Parathyroid adenoma (tissue), 2 donors: ENCODE results near the gene ANO6.
A peak's percentile ranks its signal among the peaks of the same experiment; 100 is the strongest.

Source experiments
- H2AFZ ChIP-seq: fragments of 300-600 bp; sonication (generic); one replicate; pipeline ENCODE4 v1.7.0; 2017; ENCODE audit warnings: antibody characterized with exemption, mild to moderate bottlenecking
- H3K27ac ChIP-seq: fragments of 300-600 bp; sonication (generic); one replicate; pipeline ENCODE4 v1.7.0; 2017
- H3K27me3 ChIP-seq: fragments of 300-600 bp; sonication (generic); one replicate; pipeline ENCODE4 v1.7.0; 2017; ENCODE audit warnings: low read length; ENCODE audit not compliant: control insufficient read depth, insufficient read depth
- H3K36me3 ChIP-seq: fragments of 300-600 bp; sonication (generic); one replicate; pipeline ENCODE4 v1.7.0; 2017; ENCODE audit warnings: low read length; ENCODE audit not compliant: control insufficient read depth, insufficient read depth
- H3K4me1 ChIP-seq: fragments of 300-600 bp; sonication (generic); one replicate; pipeline ENCODE4 v1.7.0; 2017; ENCODE audit warnings: control low read depth
- H3K4me2 ChIP-seq: fragments of 300-600 bp; sonication (generic); one replicate; pipeline ENCODE4 v1.7.0; 2017; ENCODE audit warnings: low read length
- H3K4me3 ChIP-seq: fragments of 300-600 bp; sonication (generic); one replicate; pipeline ENCODE4 v1.7.0; 2017; ENCODE audit warnings: low read depth, low read length
- H3K79me2 ChIP-seq: fragments of 300-600 bp; sonication (generic); one replicate; pipeline ENCODE4 v1.7.0; 2017; ENCODE audit warnings: control low read depth
- H3K9ac ChIP-seq: fragments of 300-600 bp; sonication (generic); one replicate; pipeline ENCODE4 v1.7.0; 2017; ENCODE audit warnings: mild to moderate bottlenecking
- H3K9me3 ChIP-seq: fragments of 300-600 bp; sonication (generic); one replicate; pipeline ENCODE4 v1.7.0; 2017; ENCODE audit warnings: low read length; ENCODE audit not compliant: control insufficient read depth
- TF ChIP-seq, protein P1 (sequence below): fragments of 300-600 bp; sonication (generic); IDR thresholded peaks from one replicate; pipeline ENCODE4 v1.7.0; 2017; ENCODE audit warnings: antibody characterized with exemption, mild to moderate bottlenecking
- donor health status: primary hyperparathyroidism.

ANO6 gene

GRCh38 chr12:45220363-45220931 is 4.6 kb downstream of the ANO6 start:
- no peak overlapping the region for H3K27ac ChIP-seq
- peak overlapping the region; percentile 33 for H3K4me3 ChIP-seq
- TF ChIP-seq, protein P1, sequence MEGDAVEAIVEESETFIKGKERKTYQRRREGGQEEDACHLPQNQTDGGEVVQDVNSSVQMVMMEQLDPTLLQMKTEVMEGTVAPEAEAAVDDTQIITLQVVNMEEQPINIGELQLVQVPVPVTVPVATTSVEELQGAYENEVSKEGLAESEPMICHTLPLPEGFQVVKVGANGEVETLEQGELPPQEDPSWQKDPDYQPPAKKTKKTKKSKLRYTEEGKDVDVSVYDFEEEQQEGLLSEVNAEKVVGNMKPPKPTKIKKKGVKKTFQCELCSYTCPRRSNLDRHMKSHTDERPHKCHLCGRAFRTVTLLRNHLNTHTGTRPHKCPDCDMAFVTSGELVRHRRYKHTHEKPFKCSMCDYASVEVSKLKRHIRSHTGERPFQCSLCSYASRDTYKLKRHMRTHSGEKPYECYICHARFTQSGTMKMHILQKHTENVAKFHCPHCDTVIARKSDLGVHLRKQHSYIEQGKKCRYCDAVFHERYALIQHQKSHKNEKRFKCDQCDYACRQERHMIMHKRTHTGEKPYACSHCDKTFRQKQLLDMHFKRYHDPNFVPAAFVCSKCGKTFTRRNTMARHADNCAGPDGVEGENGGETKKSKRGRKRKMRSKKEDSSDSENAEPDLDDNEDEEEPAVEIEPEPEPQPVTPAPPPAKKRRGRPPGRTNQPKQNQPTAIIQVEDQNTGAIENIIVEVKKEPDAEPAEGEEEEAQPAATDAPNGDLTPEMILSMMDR, result no peak
- no peak overlapping the region for H3K9ac ChIP-seq
- no peaks in the 10 kb centered on the region for H3K27me3 ChIP-seq
- H3K4me2 ChIP-seq, result peak overlapping the region; percentile 54
- peaks cover 60% of the 10 kb centered on the region for H3K79me2 ChIP-seq
- no peak overlapping the region for H2AFZ ChIP-seq
- peaks cover 29% of the 10 kb centered on the region for H3K4me1 ChIP-seq
- no peaks in the 10 kb centered on the region for H3K9me3 ChIP-seq
- H3K36me3 ChIP-seq, result no peaks in the 10 kb centered on the region

- Histone ChIP-seq H3K79me2 (peaks cover 65% of the 10 kb centered on the region), H3K9ac (no peak overlapping the region), H3K27ac (no peak overlapping the region), H3K4me3 (no peak overlapping the region), H3K27me3 (no peaks in the 10 kb centered on the region), H2AFZ (no peak overlapping the region), H3K4me1 (peaks cover 29% of the 10 kb centered on the region), H3K4me2 (no peak overlapping the region), H3K9me3 (no peaks in the 10 kb centered on the region), H3K36me3 (no peaks in the 10 kb centered on the region)
- TF ChIP-seq, protein P1, result no peak
Observed at GRCh38 chr12:45220969-45221368, 5.1 kb downstream of the ANO6 start.

DNA sequence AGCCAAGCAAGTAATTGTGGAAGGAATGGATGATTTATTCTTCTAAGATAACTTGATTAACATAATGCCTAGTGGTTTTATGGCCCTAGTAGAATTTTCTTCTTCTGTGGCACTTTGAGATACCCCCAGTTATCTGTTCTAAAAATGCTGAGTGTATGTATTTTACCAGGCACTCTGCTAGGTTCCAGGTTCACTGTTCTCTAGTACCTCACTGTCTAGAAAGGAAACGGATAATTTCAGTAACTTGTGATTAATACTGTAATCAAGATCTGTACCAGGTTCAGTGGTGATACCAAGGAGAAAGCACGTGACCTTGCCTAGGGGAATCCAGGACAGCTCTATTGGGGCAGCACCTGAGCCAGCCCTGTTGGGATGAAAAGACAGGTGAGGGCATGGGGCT is 8.0 kb downstream of the ANO6 start:
- Histone ChIP-seq H3K4me1 (peaks cover 27% of the 10 kb centered on the region), H3K27ac (no peak overlapping the region), H3K36me3 (no peaks in the 10 kb centered on the region), H3K9ac (no peak overlapping the region), H2AFZ (no peak overlapping the region), H3K4me3 (no peak overlapping the region), H3K9me3 (no peaks in the 10 kb centered on the region), H3K4me2 (no peak overlapping the region), H3K27me3 (no peaks in the 10 kb centered on the region), H3K79me2 (peaks cover 58% of the 10 kb centered on the region)
- TF ChIP-seq, protein P1, result no peak

DNA sequence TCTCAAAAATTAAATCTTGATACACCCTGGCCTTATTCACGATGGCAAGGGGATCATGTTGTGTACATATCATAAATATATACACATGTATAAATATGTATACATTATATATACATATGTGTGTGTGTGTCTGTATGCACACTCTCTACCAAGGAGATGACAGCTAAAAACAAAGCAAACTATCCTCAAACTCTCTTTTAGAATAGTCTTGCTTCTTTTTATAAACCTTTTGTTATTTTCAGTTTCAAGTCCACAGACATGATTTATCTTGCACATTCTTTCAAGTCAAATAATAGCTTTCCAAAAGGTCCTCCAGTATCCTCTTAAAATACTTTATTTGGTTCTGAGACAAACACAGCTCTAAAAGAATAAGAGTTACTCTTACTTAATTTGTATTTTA is 8.4 kb downstream of the ANO6 start:
- H3K4me2 ChIP-seq, result no peak overlapping the region
- H3K4me3 ChIP-seq, result no peak overlapping the region
- no peak overlapping the region for H3K9ac ChIP-seq
- H3K27ac ChIP-seq, result no peak overlapping the region
- TF ChIP-seq, protein P1, result no peak
- no peaks in the 10 kb centered on the region for H3K9me3 ChIP-seq
- no peaks in the 10 kb centered on the region for H3K27me3 ChIP-seq
- no peak overlapping the region for H2AFZ ChIP-seq
- peaks cover 55% of the 10 kb centered on the region for H3K79me2 ChIP-seq
- no peaks in the 10 kb centered on the region for H3K36me3 ChIP-seq
- peaks cover 27% of the 10 kb centered on the region for H3K4me1 ChIP-seq

GRCh38 chr12:45226021-45226420 is 10.1 kb downstream of the ANO6 start:
- H3K4me3 ChIP-seq, result no peak overlapping the region
- no peaks in the 10 kb centered on the region for H3K27me3 ChIP-seq
- no peak overlapping the region for H3K9ac ChIP-seq
- no peak overlapping the region for H3K27ac ChIP-seq
- peaks cover 39% of the 10 kb centered on the region for H3K79me2 ChIP-seq
- no peak overlapping the region for H3K4me2 ChIP-seq
- H3K4me1 ChIP-seq, result peaks cover 11% of the 10 kb centered on the region
- no peaks in the 10 kb centered on the region for H3K9me3 ChIP-seq
- no peak overlapping the region for H2AFZ ChIP-seq
- TF ChIP-seq, protein P1, result no peak
- no peaks in the 10 kb centered on the region for H3K36me3 ChIP-seq
